GM19438 (cell line): ENCODE results near the gene ZNF800.

Experiments used
- ATAC-seq: cut with Tn5 transposase; IDR thresholded peaks from one replicate; pipeline ENCODE4 v1.9.1; 2021; ENCODE audit warnings: low read depth; ENCODE audit not compliant: unreplicated experiment

Gene ZNF800

DNA sequence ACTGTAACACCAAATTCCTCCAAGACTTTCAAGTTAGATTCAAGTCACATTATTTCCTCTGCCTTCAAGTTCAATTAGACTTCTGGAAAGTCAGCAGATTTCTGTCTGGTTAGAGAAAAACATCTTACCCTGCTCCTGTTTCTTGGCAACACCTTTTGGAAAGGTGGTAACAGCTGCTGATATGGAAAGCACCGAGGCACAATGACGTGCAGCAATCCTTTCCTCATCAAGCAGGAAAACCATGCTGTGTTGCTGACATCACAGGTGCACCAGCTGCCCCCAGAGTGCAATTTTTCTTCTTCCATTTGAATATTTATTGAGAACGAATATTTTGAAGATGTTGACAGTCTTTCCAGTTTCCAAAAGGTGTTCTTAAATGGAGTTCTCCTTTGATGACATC is 41.9 kb downstream of the ZNF800 start:
- no peak for ATAC-seq

DNA sequence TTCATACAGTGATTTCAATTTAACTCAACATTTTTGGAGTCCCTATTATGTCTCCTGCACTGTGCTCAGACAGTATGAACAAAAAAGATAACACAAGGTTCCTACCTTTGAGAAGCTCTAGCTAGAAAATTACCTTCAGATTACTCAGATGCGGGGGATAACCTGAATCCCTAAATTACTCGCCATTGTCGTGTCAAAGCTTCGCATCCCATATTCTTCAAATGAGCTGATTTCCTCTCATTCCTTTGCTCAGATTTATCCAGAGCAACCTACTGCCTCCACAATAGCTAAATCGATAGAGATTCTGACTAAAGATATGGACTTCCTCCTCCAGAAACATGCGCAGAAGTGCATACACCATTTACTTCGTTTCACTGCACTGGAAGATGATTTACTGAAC is 42.6 kb downstream of the ZNF800 start:
- no peak for ATAC-seq

- ATAC-seq = no peak
Measured at GRCh38 chr7:127348247-127348631, 44.3 kb downstream of the ZNF800 start.

- peak; percentile 97 for ATAC-seq
Measured at GRCh38 chr7:127347567-127348246, 44.8 kb downstream of the ZNF800 start.

GRCh38 chr7:127346575-127347256 is 45.8 kb downstream of the ZNF800 start:
- no peak for ATAC-seq

GRCh38 chr7:127342596-127342995 is 49.9 kb downstream of the ZNF800 start:
- no peak for ATAC-seq

GRCh38 chr7:127338122-127338521 is 54.4 kb downstream of the ZNF800 start:
- ATAC-seq = no peak

DNA sequence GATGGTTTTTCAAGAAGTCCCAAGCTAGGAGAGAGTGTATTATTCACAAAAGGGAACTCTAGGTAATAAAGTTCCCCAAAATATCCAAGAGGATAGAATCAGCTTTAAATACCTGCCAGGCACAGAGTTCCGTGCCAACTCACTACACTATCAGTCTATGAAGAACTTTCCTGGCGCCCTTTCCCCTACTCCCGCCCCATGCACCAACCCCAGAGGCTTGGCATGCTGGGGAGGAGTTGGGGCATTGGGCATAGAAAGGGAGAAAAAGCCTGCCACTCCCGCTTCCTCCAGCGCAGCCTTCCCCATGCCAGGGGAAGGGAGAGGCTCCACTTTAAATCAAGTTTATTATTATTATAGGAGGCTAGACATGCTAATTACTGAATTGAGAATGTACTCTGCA is 54.9 kb downstream of the ZNF800 start:
- no peak for ATAC-seq

DNA sequence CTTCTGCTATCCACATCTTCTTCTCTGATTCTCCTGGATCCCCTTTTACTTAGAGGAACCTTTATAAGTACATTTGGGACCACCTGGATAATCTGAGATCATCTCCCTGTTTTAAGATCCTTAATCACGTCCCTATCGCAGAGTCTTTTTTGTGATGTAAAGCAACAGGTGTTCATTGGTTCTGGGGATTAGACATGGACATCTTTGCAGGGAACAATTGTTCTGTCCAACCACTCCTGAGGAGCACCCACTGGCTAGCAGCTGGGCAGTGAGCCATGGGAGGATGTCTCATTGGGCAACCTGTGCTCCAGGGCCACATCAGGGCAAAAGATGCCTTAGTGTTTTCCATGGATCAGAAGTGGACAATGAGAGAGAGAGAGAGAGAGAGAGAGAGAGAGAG is 56.0 kb downstream of the ZNF800 start:
- no peak for ATAC-seq

DNA sequence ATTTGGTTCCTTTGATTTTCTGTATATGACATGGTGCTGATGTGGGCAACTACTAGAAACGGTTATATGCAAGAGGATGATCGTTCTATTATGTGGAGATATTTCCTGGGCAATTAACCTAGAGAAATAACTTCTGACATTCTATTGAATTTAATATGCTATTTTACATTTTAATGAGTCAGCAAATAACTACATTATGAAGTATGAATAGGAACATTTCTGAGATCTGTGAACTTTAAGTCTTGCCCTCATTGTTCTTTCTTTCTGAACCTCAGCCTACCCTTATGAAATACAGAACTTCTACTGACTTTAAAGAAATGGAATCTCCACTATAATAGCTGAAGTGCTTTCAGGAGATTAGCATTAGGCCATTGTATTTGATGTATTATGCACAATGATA is 59.6 kb downstream of the ZNF800 start:
- ATAC-seq = no peak

DNA sequence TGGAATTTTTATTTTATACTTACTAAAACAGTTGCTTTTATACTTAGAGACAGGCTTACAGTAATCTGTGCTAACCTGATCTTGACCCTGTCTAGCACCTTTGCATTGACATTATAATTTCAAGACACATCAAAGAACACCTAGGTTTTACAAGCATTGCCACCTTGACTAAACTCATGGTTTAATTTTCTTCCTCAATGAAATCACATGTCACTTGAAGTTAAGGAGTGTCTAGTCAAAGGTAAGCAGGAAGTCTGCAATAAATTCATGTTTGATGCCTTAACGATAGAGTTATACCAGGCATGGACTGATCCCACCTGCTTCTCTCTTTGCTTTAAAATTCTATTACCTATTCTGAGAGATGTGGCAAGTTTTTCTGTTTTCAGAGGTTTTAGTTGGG is 62.4 kb downstream of the ZNF800 start:
- ATAC-seq = no peak

DNA sequence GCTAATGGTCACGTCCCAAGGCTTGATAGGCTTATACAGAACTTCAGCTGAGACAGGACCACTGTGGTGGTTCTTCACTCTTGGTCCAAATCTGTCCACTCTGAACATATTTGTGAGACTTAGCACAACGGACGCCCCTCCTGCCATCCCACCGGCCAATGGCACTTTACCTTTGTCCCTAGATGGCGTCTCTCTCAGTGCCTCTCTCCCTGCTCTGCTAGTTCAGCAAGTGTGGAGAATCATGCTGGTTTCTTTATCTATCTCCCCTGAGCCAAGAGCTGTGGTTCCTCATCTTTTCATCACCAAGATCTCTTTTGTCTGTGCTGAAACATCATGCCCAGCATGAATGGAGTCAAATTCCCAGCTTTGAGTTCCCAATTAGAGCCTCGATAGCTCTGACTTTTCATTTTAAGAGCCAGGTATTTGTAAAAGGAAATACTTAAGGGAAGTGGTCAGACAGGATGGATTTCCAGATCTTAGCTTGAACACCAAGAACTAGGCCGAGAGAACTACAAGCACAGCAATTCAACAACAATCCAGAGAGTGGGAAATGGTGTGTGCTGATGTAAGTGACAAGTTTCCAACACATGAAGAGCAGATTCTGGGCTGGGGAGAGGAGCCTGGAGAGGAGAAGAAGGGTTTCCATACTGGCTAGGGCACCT is 69.5 kb downstream of the ZNF800 start:
- no peak for ATAC-seq

DNA sequence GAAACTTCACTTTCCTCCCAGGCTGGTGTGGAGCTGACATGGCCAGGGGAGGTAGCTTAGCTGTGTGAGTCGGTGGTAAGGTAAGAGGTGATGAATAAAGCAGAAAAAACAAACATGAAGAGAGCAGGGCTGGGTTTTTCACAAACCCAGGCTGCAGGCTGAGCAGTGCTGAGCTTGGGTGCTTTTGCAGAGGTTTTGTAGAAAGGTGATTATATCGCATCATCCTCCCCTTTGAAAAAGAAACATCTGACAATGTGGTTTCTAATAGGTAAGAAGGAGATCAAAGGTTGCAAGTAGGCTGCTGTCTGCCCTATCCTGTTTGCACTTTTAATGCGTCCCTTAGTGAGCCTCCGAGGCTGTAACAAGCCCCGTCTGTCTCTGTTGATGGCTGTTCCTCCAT is 70.2 kb downstream of the ZNF800 start:
- ATAC-seq = no peak

DNA sequence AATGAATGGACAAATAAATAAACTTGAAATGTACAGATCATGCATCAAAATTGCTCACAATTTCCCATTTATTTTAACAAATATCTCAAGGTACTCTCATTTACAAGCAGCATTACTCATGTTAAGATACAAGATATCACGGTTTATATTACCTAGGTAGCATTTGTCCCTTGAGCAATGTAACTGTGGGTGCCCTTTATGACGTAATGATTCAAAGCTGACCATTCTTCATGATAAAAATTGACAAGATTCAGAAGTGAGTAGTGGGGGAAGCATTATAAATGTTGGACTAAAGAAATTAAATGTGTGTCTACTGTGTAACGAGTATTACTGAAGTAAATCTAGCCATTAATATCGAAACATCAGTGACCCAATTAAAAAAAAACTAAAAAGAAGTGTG is 71.5 kb downstream of the ZNF800 start:
- ATAC-seq = no peak
